Ascending aorta (tissue), 2 donors: ENCODE results near the gene SPRYD7. TPM values are rescaled to one million over a fixed set of nuclear protein-coding genes. Genes with fewer than 3 reads are reported as not detected.

Experiments used
- DNase-seq, 2 donors: peaks; one replicate each; pipeline ENCODE4 v3.0.0-alpha.2; 2019; ENCODE audit warnings: low spot score in 2 of 2
- H3K27ac ChIP-seq, 2 donors: fragments of 200-600 bp; sonication (generic); one replicate each; pipeline ENCODE4 v1.5.1; 2016 to 2017; ENCODE audit warnings: mild to moderate bottlenecking in 1 of 2
- H3K27me3 ChIP-seq: fragments of 200-600 bp; sonication (generic); one replicate; pipeline ENCODE4 v1.5.1; 2017
- H3K36me3 ChIP-seq, 2 donors: fragments of 200-600 bp; sonication (generic); one replicate each; pipeline ENCODE4 v1.5.1; 2016
- H3K4me1 ChIP-seq, 2 donors: fragments of 200-600 bp; sonication (generic); one replicate each; pipeline ENCODE4 v1.5.1; 2016 to 2017; ENCODE audit warnings: mild to moderate bottlenecking in 1 of 2
- H3K4me3 ChIP-seq, 2 donors: fragments of 200-600 bp; sonication (generic); one replicate each; pipeline ENCODE4 v1.5.1; 2016 to 2017; ENCODE audit warnings: mild to moderate bottlenecking in 1 of 2
- H3K9me3 ChIP-seq, 2 donors: fragments of 200-600 bp; sonication (generic); one replicate each; pipeline ENCODE4 v1.5.1; 2016
- intact Hi-C: fragments of 100-400 bp; cut with DNase I; formaldehyde crosslinking; loops from one replicate; pipeline ENCODE4 v1.15.1; 2023
- total RNA-seq: library from RNA; depleted of rRNA; stranded (reverse); fragments of >200 nt; gene quantifications from one replicate; pipeline ENCODE4 v1.1.0, GENCODE V29; 2016
- TF ChIP-seq, protein P1 (sequence below), 3 experiments: fragments of 200-600 bp in 2 of 3; fragments of 450-650 bp in 1 of 3; sonication (generic) in 2 of 3; IDR thresholded peaks; one replicate each; pipeline ENCODE4 v1.5.1; 2016 to 2019; ENCODE audit warnings: antibody characterized with exemption in 3 of 3, mild to moderate bottlenecking in 1 of 3, moderate library complexity in 1 of 3

The SPRYD7 gene
- total RNA-seq, 1 donor from 2014 or later = 1.7 TPM

DNA sequence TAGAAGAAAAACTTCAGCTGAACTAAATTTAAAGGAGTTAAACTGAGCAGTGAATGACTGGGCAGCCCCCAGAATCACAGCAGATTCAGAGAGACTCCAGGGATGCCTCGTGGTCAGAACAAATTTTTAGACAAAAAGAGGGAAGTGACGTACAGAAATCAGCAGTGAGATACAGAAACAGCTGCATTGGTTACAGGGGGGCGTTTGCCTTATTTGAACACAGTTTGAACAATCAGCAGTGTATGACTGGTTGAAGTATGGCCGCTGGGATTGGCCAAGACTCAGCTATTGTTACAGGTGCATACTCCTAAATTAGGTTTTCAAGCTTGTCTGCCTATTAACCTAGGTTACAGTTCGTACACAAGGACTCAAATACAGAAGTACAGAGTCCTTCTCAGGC, 2.2 kb upstream of the SPRYD7 start:
- intact Hi-C loops = loop anchor here (5.0 to 10.0 kb wide), 4 partner anchors 244 to 1644 kb away; partner anchors contain the start of genes EBPL, INTS6 and WDFY2
- Histone ChIP-seq H3K4me3 (no peak overlapping the region), H3K4me1 (peaks cover 0 to 15% of the 10 kb centered on the region in 2 donors), H3K27me3 (no peaks in the 10 kb centered on the region), H3K9me3 (no peaks in the 10 kb centered on the region), H3K36me3 (no peaks in the 10 kb centered on the region), H3K27ac (peak overlapping the region in 1 of 2 donors; percentile 16)
- TF ChIP-seq, protein P1, sequence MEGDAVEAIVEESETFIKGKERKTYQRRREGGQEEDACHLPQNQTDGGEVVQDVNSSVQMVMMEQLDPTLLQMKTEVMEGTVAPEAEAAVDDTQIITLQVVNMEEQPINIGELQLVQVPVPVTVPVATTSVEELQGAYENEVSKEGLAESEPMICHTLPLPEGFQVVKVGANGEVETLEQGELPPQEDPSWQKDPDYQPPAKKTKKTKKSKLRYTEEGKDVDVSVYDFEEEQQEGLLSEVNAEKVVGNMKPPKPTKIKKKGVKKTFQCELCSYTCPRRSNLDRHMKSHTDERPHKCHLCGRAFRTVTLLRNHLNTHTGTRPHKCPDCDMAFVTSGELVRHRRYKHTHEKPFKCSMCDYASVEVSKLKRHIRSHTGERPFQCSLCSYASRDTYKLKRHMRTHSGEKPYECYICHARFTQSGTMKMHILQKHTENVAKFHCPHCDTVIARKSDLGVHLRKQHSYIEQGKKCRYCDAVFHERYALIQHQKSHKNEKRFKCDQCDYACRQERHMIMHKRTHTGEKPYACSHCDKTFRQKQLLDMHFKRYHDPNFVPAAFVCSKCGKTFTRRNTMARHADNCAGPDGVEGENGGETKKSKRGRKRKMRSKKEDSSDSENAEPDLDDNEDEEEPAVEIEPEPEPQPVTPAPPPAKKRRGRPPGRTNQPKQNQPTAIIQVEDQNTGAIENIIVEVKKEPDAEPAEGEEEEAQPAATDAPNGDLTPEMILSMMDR (IDR thresholded peaks at IDR 0.05) = no peak
- DNase-seq = no peak

DNA sequence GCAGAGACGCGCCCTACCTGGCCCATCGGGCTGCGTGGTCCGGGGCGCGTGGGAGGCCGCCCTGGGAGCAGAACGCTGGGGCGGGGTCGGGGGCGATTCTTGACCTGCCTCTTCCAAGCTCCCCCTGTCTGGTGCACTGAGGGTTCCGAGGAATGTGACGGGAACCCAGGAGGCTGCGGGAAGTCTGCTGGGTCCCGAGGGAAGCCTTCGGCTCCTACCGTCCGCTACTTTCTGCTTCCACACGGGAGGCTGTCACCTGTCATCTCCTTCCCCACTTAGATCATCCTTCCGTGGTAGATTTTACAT, 781 bp upstream of the SPRYD7 start:
- Histone ChIP-seq H3K4me3 (peak overlapping the region; percentile 78 to 97), H3K4me1 (peaks cover 0 to 17% of the 10 kb centered on the region in 2 donors), H3K27ac (peak overlapping the region; percentile 78 to 93), H3K27me3 (no peaks in the 10 kb centered on the region), H3K36me3 (no peaks in the 10 kb centered on the region), H3K9me3 (no peaks in the 10 kb centered on the region)
- intact Hi-C loops = loop anchor here (1.0 to 10.0 kb wide), 8 partner anchors 59 to 1645 kb away; partner anchors contain the start of genes EBPL, INTS6, KPNA3 and WDFY2
- TF ChIP-seq, protein P1 (IDR thresholded peaks at IDR 0.05) = no peak
- no peak for DNase-seq

DNA sequence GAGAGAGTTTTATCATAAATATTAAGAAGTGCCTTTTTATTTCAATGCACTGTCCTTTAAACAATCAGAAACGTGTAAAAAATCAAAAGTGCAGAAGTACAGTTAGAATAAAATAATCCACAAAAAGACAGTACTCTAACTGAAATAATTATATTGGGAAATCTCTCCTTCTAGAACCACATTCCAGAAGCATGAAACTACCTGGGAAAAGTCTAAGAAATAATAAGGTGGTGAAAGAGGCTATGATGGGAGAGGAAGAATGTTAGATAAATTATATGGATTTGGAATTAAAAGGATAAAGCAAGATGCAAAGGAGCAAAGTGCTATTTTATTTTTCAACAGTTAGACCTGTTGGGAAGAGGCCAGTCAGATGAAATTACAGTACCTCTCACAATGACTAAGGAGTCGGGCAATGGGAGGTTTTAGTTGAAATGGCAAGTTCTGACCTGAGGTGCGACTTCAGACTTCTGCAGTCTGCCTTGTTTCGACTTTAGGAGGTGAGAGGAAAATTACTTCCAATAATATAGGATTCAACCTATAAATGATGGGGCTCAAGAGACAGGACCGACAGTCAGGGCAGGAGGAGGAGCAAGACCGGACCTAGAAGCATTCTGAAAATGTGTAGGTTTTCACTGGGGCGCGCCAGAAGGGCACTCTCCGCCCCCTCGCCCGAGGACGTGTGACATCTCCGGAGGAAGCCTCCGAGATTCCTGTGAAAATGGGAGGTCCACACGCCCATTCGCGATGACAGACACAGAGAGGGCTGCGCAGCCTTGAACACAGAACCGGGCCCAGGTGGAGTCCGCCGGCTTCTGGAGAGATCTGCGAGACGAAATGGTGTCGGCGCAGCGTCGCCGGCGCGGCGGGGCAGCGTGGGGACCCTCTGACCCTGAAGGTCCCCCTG, 717 bp downstream of the SPRYD7 start:
- Histone ChIP-seq H3K4me3 (peak overlapping the region; percentile 78 to 97), H3K9me3 (no peaks in the 10 kb centered on the region), H3K27me3 (no peaks in the 10 kb centered on the region), H3K27ac (peak overlapping the region; percentile 78 to 93), H3K36me3 (peaks cover 0 to 6% of the 10 kb centered on the region in 2 donors), H3K4me1 (peaks cover 0 to 17% of the 10 kb centered on the region in 2 donors)
- DNase-seq = peak in 1 of 2 donors; percentile 67
- TF ChIP-seq, protein P1 (IDR thresholded peaks at IDR 0.05) = no peak
- intact Hi-C loops = loop anchor here (1.0 to 10.0 kb wide), 8 partner anchors 61 to 1647 kb away; partner anchors contain the start of genes EBPL, INTS6, KPNA3 and WDFY2

DNA sequence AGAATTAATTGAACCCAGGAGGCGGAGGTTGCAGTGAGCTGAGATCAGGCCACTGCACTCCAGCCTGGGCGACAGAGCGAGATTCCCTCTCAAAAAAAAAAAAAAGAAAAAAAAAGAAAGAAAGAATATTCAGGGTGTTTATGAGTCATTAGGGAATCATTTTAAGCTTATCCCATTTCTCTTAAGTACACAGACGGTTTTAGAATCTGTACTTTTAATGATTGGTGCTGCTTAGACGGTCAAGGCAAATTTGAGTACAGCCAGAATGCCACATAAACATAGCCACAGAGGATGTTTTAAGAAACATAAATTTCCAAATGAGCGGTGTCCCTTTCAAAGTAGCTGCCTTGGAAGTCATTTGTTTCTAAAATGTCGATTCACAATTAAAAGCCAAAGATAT, 2.6 kb downstream of the SPRYD7 start:
- H3K27ac ChIP-seq = no peak overlapping the region
- intact Hi-C loops = loop anchor here (10.0 kb wide), 1 partner anchor 239 kb away; the partner anchor contains the start of gene EBPL
- H3K36me3 ChIP-seq = peaks cover 7 to 9% of the 10 kb centered on the region in 2 donors
- H3K9me3 ChIP-seq = no peaks in the 10 kb centered on the region
- TF ChIP-seq, protein P1 (IDR thresholded peaks at IDR 0.05) = no peak
- H3K27me3 ChIP-seq = no peaks in the 10 kb centered on the region
- H3K4me1 ChIP-seq = peaks cover 0 to 17% of the 10 kb centered on the region in 2 donors
- DNase-seq = no peak
- H3K4me3 ChIP-seq = no peak overlapping the region

DNA sequence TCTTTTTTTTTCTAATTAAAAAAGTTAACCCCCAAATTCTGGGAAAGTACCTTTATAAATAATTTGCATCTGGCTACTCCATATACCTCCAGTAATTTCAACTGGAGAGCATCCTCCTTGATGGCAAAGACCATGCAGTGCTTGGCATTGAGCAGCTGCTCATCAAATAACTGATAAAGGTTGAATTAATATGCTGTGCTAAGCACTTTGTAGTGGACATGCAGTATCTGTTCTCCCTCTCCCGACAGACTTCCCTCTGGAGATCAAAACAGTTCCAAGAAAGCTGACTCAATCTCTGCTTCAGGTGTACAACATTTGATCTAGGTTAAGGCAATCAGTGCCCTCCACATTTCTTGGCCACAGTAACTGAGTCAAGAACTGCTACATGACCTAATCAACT, 3.3 kb downstream of the SPRYD7 start:
- TF ChIP-seq, protein P1 (IDR thresholded peaks at IDR 0.05) = no peak
- no peak overlapping the region for H3K27ac ChIP-seq
- intact Hi-C loops = loop anchor here (10.0 kb wide), 1 partner anchor 238 kb away; the partner anchor contains the start of gene EBPL
- no peaks in the 10 kb centered on the region for H3K9me3 ChIP-seq
- H3K4me1 ChIP-seq = peaks cover 0 to 17% of the 10 kb centered on the region in 2 donors
- H3K27me3 ChIP-seq = no peaks in the 10 kb centered on the region
- DNase-seq = no peak
- no peak overlapping the region for H3K4me3 ChIP-seq
- H3K36me3 ChIP-seq = peaks cover 7 to 9% of the 10 kb centered on the region in 2 donors
